OCI-LY3 (cell line): ENCODE results near the gene POC1B.

Experiments
- H2AFZ ChIP-seq: fragments of 200-600, 300-600 bp; shearing (Covaris generic); 2 replicates; pipeline ENCODE4 v1.6.0; 2014; ENCODE audit warnings: antibody characterized with exemption, low read depth, low read length
- H3K27ac ChIP-seq: fragments of 200-600, 300-600 bp; sonication (generic); 2 replicates; pipeline ENCODE4 v1.5.1; 2014; ENCODE audit warnings: mild to moderate bottlenecking, low read length, moderate library complexity, mixed read lengths
- H3K27me3 ChIP-seq: fragments of 200-600, 300-600 bp; sonication (generic); 2 replicates; pipeline ENCODE4 v1.6.1; 2014; ENCODE audit warnings: low read depth, low read length, mixed read lengths
- H3K36me3 ChIP-seq: fragments of 200-600, 300-600 bp; sonication (generic); replicated peaks from 2 replicates; pipeline ENCODE3; 2014; ENCODE audit warnings: low read depth, low read length, mixed read lengths
- H3K4me1 ChIP-seq: fragments of 300-600, 200-600 bp; sonication (generic); 2 replicates; pipeline ENCODE4 v1.6.1; 2014; ENCODE audit warnings: low read length, mixed read lengths
- H3K4me2 ChIP-seq: fragments of 200-600, 300-600 bp; sonication (generic); 2 replicates; pipeline ENCODE4 v1.6.1; 2014; ENCODE audit warnings: low read length, mixed read lengths
- H3K4me3 ChIP-seq: fragments of 300-600, 200-600 bp; sonication (generic); 2 replicates; pipeline ENCODE4 v1.5.1; 2014; ENCODE audit warnings: antibody characterized with exemption, mild to moderate bottlenecking, low read length, moderate library complexity
- H3K79me2 ChIP-seq: fragments of 300-600, 200-600 bp; shearing (Covaris generic); 2 replicates; pipeline ENCODE4 v1.6.1; 2014; ENCODE audit warnings: mild to moderate bottlenecking, low read length, mixed read lengths
- H3K9ac ChIP-seq: fragments of 300-600, 200-600 bp; shearing (Covaris generic); 2 replicates; pipeline ENCODE4 v1.6.0; 2014; ENCODE audit warnings: mild to moderate bottlenecking, low read length, moderate library complexity
- H3K9me3 ChIP-seq: fragments of 200-600, 300-600 bp; shearing (Covaris generic); 2 replicates; pipeline ENCODE4 v1.6.1; 2014; ENCODE audit warnings: low read length, mixed read lengths; ENCODE audit not compliant: insufficient read depth
- H4K20me1 ChIP-seq: fragments of 200-600, 300-600 bp; sonication (generic); 2 replicates; pipeline ENCODE4 v1.6.1; 2016; ENCODE audit warnings: low read length, mixed read lengths; ENCODE audit not compliant: insufficient read depth
- CTCF ChIP-seq: fragments of 200-600, 300-600 bp; sonication (generic); IDR thresholded peaks from 2 replicates; pipeline ENCODE4 v1.5.1; 2014; ENCODE audit warnings: antibody characterized with exemption, low read length, low read depth
- EZH2phosphoT487 ChIP-seq: fragments of 200-600 bp; shearing (Covaris generic); IDR thresholded peaks from 2 replicates; pipeline ENCODE4 v1.6.1; 2018; ENCODE audit warnings: antibody characterized with exemption, mixed run types, low read depth

Gene POC1B

GRCh38 chr12:89412665-89413064 is 113.2 kb downstream of the POC1B start:
- Histone ChIP-seq H3K4me3 (no peak overlapping the region), H3K9ac (no peak overlapping the region), H3K9me3 (no peaks in the 10 kb centered on the region), H3K27ac (no peak overlapping the region), H2AFZ (no peak overlapping the region), H3K4me2 (no peak overlapping the region), H3K27me3 (no peaks in the 10 kb centered on the region), H4K20me1 (no peaks in the 10 kb centered on the region), H3K4me1 (peaks cover 5% of the 10 kb centered on the region), H3K36me3 (no peaks in the 10 kb centered on the region), H3K79me2 (no peaks in the 10 kb centered on the region)
- TF ChIP-seq EZH2phosphoT487 (no peak), CTCF (no peak)

- no peaks in the 10 kb centered on the region for H3K79me2 ChIP-seq
- no peak overlapping the region for H3K4me3 ChIP-seq
- no peaks in the 10 kb centered on the region for H3K9me3 ChIP-seq
- no peaks in the 10 kb centered on the region for H3K27me3 ChIP-seq
- H4K20me1 ChIP-seq: no peaks in the 10 kb centered on the region
- no peak for TF ChIP-seq EZH2phosphoT487
- no peak for TF ChIP-seq CTCF
- no peak overlapping the region for H3K9ac ChIP-seq
- no peak overlapping the region for H3K4me2 ChIP-seq
- H3K36me3 ChIP-seq: no peaks in the 10 kb centered on the region
- H3K4me1 ChIP-seq: no peaks in the 10 kb centered on the region
- no peak overlapping the region for H2AFZ ChIP-seq
- no peak overlapping the region for H3K27ac ChIP-seq
Measured at GRCh38 chr12:89411846-89412245, 114.0 kb downstream of the POC1B start.

GRCh38 chr12:89411234-89411633 is 114.6 kb downstream of the POC1B start:
- Histone ChIP-seq H3K27ac (no peak overlapping the region), H3K9ac (no peak overlapping the region), H3K79me2 (no peaks in the 10 kb centered on the region), H3K4me2 (no peak overlapping the region), H4K20me1 (no peaks in the 10 kb centered on the region), H2AFZ (no peak overlapping the region), H3K27me3 (no peaks in the 10 kb centered on the region), H3K4me3 (no peak overlapping the region), H3K9me3 (no peaks in the 10 kb centered on the region), H3K36me3 (no peaks in the 10 kb centered on the region), H3K4me1 (no peaks in the 10 kb centered on the region)
- no peak for TF ChIP-seq EZH2phosphoT487
- no peak for TF ChIP-seq CTCF

- H3K79me2 ChIP-seq: no peaks in the 10 kb centered on the region
- H3K9ac ChIP-seq: no peak overlapping the region
- H2AFZ ChIP-seq: no peak overlapping the region
- no peak overlapping the region for H3K4me2 ChIP-seq
- TF ChIP-seq CTCF (no peak), EZH2phosphoT487 (no peak)
- no peak overlapping the region for H3K27ac ChIP-seq
- H3K4me1 ChIP-seq: no peaks in the 10 kb centered on the region
- H3K9me3 ChIP-seq: no peaks in the 10 kb centered on the region
- no peaks in the 10 kb centered on the region for H4K20me1 ChIP-seq
- H3K36me3 ChIP-seq: no peaks in the 10 kb centered on the region
- no peak overlapping the region for H3K4me3 ChIP-seq
- no peaks in the 10 kb centered on the region for H3K27me3 ChIP-seq
Measured at GRCh38 chr12:89405626-89406345, 120.1 kb downstream of the POC1B start.
